PFSK-1 (cell line): ENCODE results near the gene ZHX3.

Source experiments
- POLR2AphosphoS5 ChIP-seq: IDR thresholded peaks from 2 replicates; pipeline ENCODE4 v1.6.1; 2012; ENCODE audit warnings: low read depth, mild to moderate bottlenecking, control low read depth, low read length, moderate library complexity
- REST ChIP-seq, 2 experiments: IDR thresholded peaks; 2 replicates each; pipeline versions ENCODE4 v1.6.1 to v1.8.0; 2011 to 2012; ENCODE audit warnings: low read depth in 2 of 2, low read length in 2 of 2, control low read depth in 1 of 2, inconsistent platforms in 1 of 2, mild to moderate bottlenecking in 1 of 2, moderate library complexity in 1 of 2; ENCODE audit not compliant: insufficient read depth in 1 of 2
- SIN3A ChIP-seq: IDR thresholded peaks from 2 replicates; pipeline ENCODE4 v1.6.1; 2012; ENCODE audit warnings: mild to moderate bottlenecking, low read length, moderate library complexity, borderline replicate concordance; ENCODE audit not compliant: insufficient read depth

DNA sequence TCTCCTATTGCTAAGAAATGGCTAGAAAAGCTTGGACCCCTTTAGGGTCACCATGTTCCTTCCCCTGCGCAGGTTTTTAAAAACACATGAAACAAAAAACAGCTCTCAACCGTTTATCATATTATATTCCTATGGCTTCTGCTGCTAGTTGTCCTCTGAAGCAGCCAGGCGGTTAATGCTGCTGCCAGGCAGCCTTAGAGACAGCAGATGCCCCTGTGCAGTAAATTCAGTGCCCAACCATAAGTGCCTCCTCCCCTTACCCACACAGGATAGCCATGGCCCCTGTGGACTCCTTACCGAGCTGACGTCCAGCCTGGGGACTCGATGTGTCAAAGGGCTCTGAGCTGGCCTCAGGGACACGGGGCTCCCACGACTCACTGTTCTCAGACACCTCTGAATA lies 115.8 kb downstream of the ZHX3 start:
- TF ChIP-seq REST (IDR thresholded peaks at IDR 0.05; ENCODE audit: insufficient read depth in 1 of 2, low read depth in 2 of 2, low read length in 2 of 2) = no peak
- TF ChIP-seq POLR2AphosphoS5 = no peak
- no peak for TF ChIP-seq SIN3A
